Epithelial cell of esophagus (primary cell): ENCODE measurements around the gene CCBE1.

Experiments used
- DNase-seq: peaks from one replicate; pipeline ENCODE4 v3.0.0; 2010; ENCODE audit warnings: low read depth
- H3K4me3 ChIP-seq: 2 replicates; pipeline ENCODE4 v1.5.1; 2011; ENCODE audit warnings: mild to moderate bottlenecking, low read length, control low read depth
- CTCF ChIP-seq: IDR thresholded peaks from 2 replicates; pipeline ENCODE4 v1.5.1; 2011; ENCODE audit warnings: low read depth, mild to moderate bottlenecking, low read length, control low read depth, inconsistent platforms; ENCODE audit not compliant: insufficient read depth; ENCODE audit errors: missing control alignments

Gene CCBE1

DNA sequence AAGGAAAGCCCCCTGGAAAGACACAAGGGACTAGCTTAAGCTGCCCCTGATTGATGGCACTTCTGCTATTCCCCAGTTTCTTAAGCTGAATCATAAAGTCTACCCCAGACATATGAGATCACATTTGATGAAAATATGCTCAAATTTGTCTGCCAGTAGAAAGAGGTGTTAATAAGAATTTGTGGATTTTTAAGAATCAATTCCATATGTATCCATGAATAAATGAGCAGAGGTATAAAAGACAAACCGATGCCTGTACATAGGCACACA is 119.9 kb downstream of the CCBE1 start:
- DNase-seq = no peak
- TF ChIP-seq CTCF = no peak
- no peak overlapping the region for H3K4me3 ChIP-seq

DNA sequence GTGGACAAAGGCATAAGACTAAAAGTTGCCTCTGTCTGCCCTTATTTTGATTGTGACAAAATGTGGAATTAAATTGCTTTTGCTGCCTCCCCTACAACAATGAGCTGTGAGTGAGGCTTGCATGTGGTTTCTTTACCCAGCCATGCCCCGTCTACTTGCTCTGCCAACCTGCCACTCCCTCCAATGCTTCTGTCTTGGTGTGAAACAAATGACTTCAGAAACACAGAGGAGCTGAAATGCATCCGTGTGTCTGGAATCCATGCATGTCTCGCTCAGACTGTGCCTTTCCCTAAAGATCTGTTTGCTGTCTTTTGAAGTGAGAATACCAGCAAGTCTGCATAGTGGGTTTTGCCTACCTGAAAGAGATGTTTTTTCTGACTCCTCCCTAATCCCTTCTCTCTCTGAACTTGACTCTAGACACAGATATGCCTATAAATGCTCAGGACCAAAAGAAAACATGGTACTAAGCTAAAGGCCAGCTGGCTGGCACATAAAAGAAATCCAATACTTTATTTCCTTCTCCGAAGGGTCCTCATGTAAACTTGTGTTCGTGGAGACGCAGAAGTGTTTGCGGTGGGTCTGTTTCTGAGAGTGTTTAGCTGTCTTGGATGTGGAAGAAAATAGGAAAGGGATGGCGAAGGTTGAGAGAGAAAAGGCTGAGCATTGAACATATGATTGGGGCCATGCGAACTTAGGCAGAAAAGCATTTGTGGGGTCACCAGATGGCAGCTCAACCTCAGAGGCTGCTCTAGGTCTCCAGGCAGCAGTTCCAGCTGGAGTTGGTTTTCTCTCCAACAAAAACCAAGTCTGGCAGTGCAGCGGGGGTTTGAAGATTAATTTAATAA is 120.5 kb downstream of the CCBE1 start:
- no peak overlapping the region for H3K4me3 ChIP-seq
- no peak for TF ChIP-seq CTCF
- DNase-seq = peak; percentile 13

DNA sequence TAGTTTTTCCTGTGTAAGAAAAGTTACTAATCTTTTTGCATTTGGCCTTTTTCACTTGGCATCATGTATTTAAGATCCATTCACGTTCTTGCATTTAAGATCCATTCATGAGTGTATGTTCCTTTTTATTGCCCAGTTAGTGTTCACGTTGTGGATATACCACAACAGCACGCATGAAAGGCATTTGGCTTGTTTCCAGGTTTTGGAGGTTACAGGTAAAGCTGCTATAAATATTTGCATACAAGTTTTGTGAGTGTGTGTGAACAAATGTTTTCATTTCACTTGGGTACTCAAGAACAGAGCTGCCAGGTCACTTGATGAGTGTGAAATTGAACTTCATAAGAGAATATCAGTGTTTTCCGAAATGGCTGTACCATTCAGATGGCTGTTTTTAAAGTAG is 121.2 kb downstream of the CCBE1 start:
- peak; percentile 29 for DNase-seq
- TF ChIP-seq CTCF = no peak
- no peak overlapping the region for H3K4me3 ChIP-seq

GRCh38 chr18:59573962-59574361 is 123.3 kb downstream of the CCBE1 start:
- TF ChIP-seq CTCF = no peak
- no peak overlapping the region for H3K4me3 ChIP-seq
- no peak for DNase-seq

- DNase-seq = no peak
- TF ChIP-seq CTCF = no peak
- no peak overlapping the region for H3K4me3 ChIP-seq
These were observed 125.3 kb downstream of the CCBE1 start for GRCh38 chr18:59571902-59572301.

GRCh38 chr18:59570796-59571195 is 126.4 kb downstream of the CCBE1 start:
- no peak for TF ChIP-seq CTCF
- no peak for DNase-seq
- no peak overlapping the region for H3K4me3 ChIP-seq

DNA sequence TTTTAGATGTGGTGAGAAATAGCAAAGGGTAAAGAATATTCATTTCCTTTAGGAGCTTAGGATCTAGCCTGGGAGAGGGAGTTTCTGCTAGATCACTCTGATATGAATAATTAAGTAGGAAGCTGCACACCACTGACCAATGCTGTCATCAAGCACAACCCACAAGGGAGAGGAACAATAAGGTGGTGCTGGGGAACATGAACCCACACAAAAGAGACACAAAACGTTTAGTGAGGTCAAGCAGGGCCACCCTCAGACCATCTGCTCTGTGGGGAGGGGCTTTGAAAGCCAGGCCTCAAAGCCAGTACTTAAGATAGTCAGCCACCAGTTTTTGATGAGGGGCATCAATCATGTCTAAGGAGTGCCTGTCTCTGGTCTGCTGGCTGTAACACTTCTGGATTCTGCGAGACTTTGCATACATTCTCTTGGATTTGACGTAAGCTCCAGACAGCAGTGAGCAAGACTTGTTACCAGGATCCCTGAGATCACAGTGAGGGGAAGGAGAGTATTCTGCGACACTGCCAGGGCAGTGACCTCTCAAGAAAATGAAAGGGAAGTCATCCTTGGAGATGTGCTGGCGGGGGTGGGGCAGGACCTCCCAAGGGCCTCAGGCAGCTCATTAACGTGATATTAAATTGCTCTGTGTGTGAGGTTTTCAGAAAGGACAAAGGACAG is 127.0 kb downstream of the CCBE1 start:
- TF ChIP-seq CTCF = no peak
- no peak overlapping the region for H3K4me3 ChIP-seq
- DNase-seq = no peak
